Measurements from ENCODE around the gene IGFL4.

- TF ChIP-seq FOSL1 (IDR thresholded peaks at IDR 0.05; ENCODE audit: insufficient read depth, low read depth, low read length) = no peak
- no peak for TF ChIP-seq ATF3 (IDR thresholded peaks at IDR 0.05; ENCODE audit: insufficient read depth, low read depth, low read length)
- no peak for TF ChIP-seq ZNF274 (IDR thresholded peaks at IDR 0.05; ENCODE audit: borderline replicate concordance, extremely low read depth, low read length)
These were observed 8.8 kb downstream of the IGFL4 start for GRCh38 chr19:46031781-46032596.
